Activated CD4-positive, alpha-beta T cell treated with anti-CD3 and anti-CD28 coated beads, Interleukin-2, Interleukin-6, amounts not matched to agents 100 ng/mL and 50 ng/mL, durations not matched to agents 16 hours and 8 hours (primary cell): ENCODE measurements around the gene GLYATL1.

Experiments
- DNase-seq: peaks from one replicate; pipeline ENCODE4 v3.0.0-alpha.2; 2020

GLYATL1 gene

GRCh38 chr11:58927393-58928106 lies 11.7 kb upstream of the GLYATL1 start:
- no peak for DNase-seq

- DNase-seq, result no peak
Measured at GRCh38 chr11:58928107-58928499, 11.2 kb upstream of the GLYATL1 start.

- no peak for DNase-seq
Measured at GRCh38 chr11:58928691-58929090, 10.6 kb upstream of the GLYATL1 start.

- DNase-seq, result no peak
Measured at GRCh38 chr11:58930926-58931325, 8.4 kb upstream of the GLYATL1 start.

- no peak for DNase-seq
Measured at GRCh38 chr11:58933661-58934060, 5.6 kb upstream of the GLYATL1 start.

- no peak for DNase-seq
Measured at GRCh38 chr11:58934945-58935513, 4.3 kb upstream of the GLYATL1 start.

- DNase-seq, result no peak
Measured at GRCh38 chr11:58938398-58938797, 890 bp upstream of the GLYATL1 start.

- no peak for DNase-seq
Measured at GRCh38 chr11:58940028-58940427, 740 bp downstream of the GLYATL1 start.

GRCh38 chr11:58941838-58942237 lies 2.5 kb downstream of the GLYATL1 start:
- no peak for DNase-seq

GRCh38 chr11:58945663-58946062 lies 6.4 kb downstream of the GLYATL1 start:
- DNase-seq, result no peak

- no peak for DNase-seq
Measured at GRCh38 chr11:58949184-58949583, 9.9 kb downstream of the GLYATL1 start.

GRCh38 chr11:58957922-58958321 lies 18.6 kb downstream of the GLYATL1 start:
- peak; percentile 19 for DNase-seq

- peak; percentile 40 for DNase-seq
Measured at GRCh38 chr11:58958500-58958899, 19.2 kb downstream of the GLYATL1 start.

- DNase-seq, result no peak
Measured at GRCh38 chr11:58963551-58964104, 24.3 kb downstream of the GLYATL1 start.

GRCh38 chr11:58965246-58965985 lies 26.1 kb downstream of the GLYATL1 start:
- DNase-seq, result no peak

- no peak for DNase-seq
Measured at GRCh38 chr11:58968251-58968711, 29.0 kb downstream of the GLYATL1 start.

GRCh38 chr11:58977470-58977869 lies 38.2 kb downstream of the GLYATL1 start:
- DNase-seq, result no peak

GRCh38 chr11:58979222-58979621 lies 39.9 kb downstream of the GLYATL1 start:
- DNase-seq, result no peak

- DNase-seq, result no peak
Measured at GRCh38 chr11:58980159-58980843, 41.0 kb downstream of the GLYATL1 start.

- no peak for DNase-seq
Measured at GRCh38 chr11:58992489-58992888, 53.2 kb downstream of the GLYATL1 start.

GRCh38 chr11:58994171-58994570 lies 54.9 kb downstream of the GLYATL1 start:
- DNase-seq, result no peak

GRCh38 chr11:58998480-58999290 lies 59.4 kb downstream of the GLYATL1 start:
- DNase-seq, result no peak
